Right lobe of liver (tissue), 6 donors: ENCODE results near the gene CACNA2D3. TPM values are rescaled to one million over a fixed set of nuclear protein-coding genes. Genes with fewer than 3 reads are reported as not detected.

Experiments used
- ATAC-seq, 4 donors: fragments of 200-7000 bp; cut with Tn5 transposase; one replicate each; pipeline ENCODE4 v1.9.1; 2020; ENCODE audit warnings: mild to moderate bottlenecking in 4 of 4, moderate library complexity in 4 of 4
- DNase-seq, 3 donors: peaks; one replicate each; pipeline ENCODE4 v3.0.0-alpha.2; 2020
- H3K27ac ChIP-seq, 3 donors: fragments of 200-600 bp; one replicate each; pipeline ENCODE4 v1.8.0; 2022
- H3K27me3 ChIP-seq, 2 donors: fragments of 200-600 bp; one replicate each; pipeline ENCODE4 v1.8.0; 2022
- H3K36me3 ChIP-seq, 4 donors: fragments of 200-600 bp; sonication (generic) in 1 of 4; one replicate each; pipeline versions ENCODE4 v1.5.1 to v1.8.0; 2017 to 2022; ENCODE audit warnings: control low read depth in 1 of 4
- H3K4me1 ChIP-seq, 4 donors: fragments of 200-600 bp; sonication (generic) in 1 of 4; one replicate each; pipeline versions ENCODE4 v1.5.1 to v1.8.0; 2017 to 2022; ENCODE audit warnings: control low read depth in 1 of 4
- H3K4me3 ChIP-seq, 3 donors: fragments of 200-600 bp; one replicate each; pipeline ENCODE4 v1.8.0; 2022
- H3K9me3 ChIP-seq, 4 donors: fragments of 200-600 bp; sonication (generic) in 1 of 4; one replicate each; pipeline versions ENCODE4 v1.5.1 to v1.8.0; 2017 to 2022; ENCODE audit warnings: control low read depth in 1 of 4
- POLR2A ChIP-seq: fragments of 450-650 bp; IDR thresholded peaks from one replicate; pipeline ENCODE4 v1.6.1; 2017; ENCODE audit warnings: antibody characterized with exemption, mild to moderate bottlenecking
- WGBS: methylation state at CpG from one replicate; pipeline ENCODE4 v1.1.6; 2018; ENCODE audit warnings: low coverage, low lambda C conversion rate; ENCODE audit not compliant: insufficient coverage; ENCODE audit errors: missing lambda C conversion rate; 5-methylcytosine and 5-hydroxymethylcytosine counted together
- intact Hi-C, 2 donors: fragments of 100-400 bp; cut with DNase I; formaldehyde crosslinking; loops; one replicate each; pipeline versions ENCODE4 v1.11.2 to v1.14.1; 2022
- total RNA-seq, 6 experiments: library from RNA; depleted of rRNA in 2 of 6; stranded (reverse); fragments of >200 nt in 2 of 6; fragmentation: NEBNext Ultra II Directional in 3 of 6; extraction: Animal tissue kit (Norgen Biotek cat#: 25700) in 3 of 6; gene quantifications; one replicate each; pipeline versions ENCODE4 v1.1.0 to v1.2.4, GENCODE V29; 2016 to 2023
- TF ChIP-seq, protein P1 (sequence below), 4 donors: fragments of 200-600 bp in 3 of 4; fragments of 450-650 bp in 1 of 4; IDR thresholded peaks; one replicate each; pipeline versions ENCODE4 v1.5.1 to v1.8.0; 2016 to 2022; ENCODE audit warnings: antibody characterized with exemption in 4 of 4, mild to moderate bottlenecking in 2 of 4
- donor health status: DM: no; HTN: yes; CAD: no.
- donor health status: DM: no; HTN: no; CAD: no.
- donor health status: DM: no; HTN: no; CAD: no.
- donor health status: DM: no; HTN: yes; CAD: no.
- donor health status: DM: no; HTN: yes; CAD: no.

Gene CACNA2D3
- total RNA-seq, 6 experiments from 2014 or later, result 0.28 to 0.87 TPM; not detected in 4

DNA sequence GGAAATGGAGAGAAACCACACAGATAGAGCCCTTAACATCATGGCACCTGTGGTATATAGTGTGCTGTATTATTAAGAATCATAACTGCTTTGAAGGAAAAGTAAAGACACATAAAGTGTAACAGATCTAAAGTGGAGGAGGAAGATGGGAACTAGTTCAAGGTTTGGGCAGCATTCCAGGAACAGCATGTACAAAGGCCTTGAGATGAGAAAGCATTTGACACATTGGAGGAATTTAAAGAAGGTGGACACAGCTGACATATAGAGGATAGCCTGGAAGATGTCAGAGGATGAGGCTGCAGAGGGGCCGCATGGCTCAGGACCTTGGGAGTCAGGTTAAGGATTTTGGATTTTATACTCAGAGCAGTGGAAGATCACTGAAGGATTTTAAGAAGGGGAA, 766.5 kb downstream of the CACNA2D3 start:
- H3K27me3 ChIP-seq, result no peaks in the 10 kb centered on the region
- H3K4me1 ChIP-seq, result no peaks in the 10 kb centered on the region
- DNase-seq, result no peak
- intact Hi-C loops, result no loop called here
- no peak overlapping the region for H3K4me3 ChIP-seq
- TF ChIP-seq, protein P1, sequence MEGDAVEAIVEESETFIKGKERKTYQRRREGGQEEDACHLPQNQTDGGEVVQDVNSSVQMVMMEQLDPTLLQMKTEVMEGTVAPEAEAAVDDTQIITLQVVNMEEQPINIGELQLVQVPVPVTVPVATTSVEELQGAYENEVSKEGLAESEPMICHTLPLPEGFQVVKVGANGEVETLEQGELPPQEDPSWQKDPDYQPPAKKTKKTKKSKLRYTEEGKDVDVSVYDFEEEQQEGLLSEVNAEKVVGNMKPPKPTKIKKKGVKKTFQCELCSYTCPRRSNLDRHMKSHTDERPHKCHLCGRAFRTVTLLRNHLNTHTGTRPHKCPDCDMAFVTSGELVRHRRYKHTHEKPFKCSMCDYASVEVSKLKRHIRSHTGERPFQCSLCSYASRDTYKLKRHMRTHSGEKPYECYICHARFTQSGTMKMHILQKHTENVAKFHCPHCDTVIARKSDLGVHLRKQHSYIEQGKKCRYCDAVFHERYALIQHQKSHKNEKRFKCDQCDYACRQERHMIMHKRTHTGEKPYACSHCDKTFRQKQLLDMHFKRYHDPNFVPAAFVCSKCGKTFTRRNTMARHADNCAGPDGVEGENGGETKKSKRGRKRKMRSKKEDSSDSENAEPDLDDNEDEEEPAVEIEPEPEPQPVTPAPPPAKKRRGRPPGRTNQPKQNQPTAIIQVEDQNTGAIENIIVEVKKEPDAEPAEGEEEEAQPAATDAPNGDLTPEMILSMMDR (IDR thresholded peaks at IDR 0.05), result no peak
- WGBS, result 100% methylated on average over 1 of the region's 1 CpG
- no peak for ATAC-seq
- H3K9me3 ChIP-seq, result no peaks in the 10 kb centered on the region
- H3K36me3 ChIP-seq, result no peaks in the 10 kb centered on the region
- H3K27ac ChIP-seq, result no peak overlapping the region

DNA sequence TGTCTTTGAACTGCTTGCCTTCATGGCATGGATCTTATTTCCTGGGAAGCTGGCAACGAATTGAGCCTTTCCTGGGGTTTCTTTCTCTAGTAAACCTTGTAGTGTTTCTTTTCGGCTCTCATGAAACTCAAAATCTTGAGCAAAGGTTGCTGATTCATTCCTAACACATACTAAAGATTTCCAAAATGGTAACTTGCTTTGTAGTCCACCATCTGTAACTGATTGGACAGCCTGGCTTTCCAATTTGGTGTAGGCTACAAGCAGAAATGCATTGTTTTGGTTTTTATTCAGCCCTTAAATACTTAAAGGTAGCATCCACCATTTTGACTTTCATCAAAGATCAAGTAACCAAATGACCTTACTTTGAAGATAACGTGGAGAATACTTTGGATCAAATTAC, 767.4 kb downstream of the CACNA2D3 start:
- Histone ChIP-seq H3K36me3 (no peaks in the 10 kb centered on the region), H3K27me3 (no peaks in the 10 kb centered on the region), H3K4me1 (no peaks in the 10 kb centered on the region), H3K9me3 (no peaks in the 10 kb centered on the region), H3K4me3 (no peak overlapping the region), H3K27ac (no peak overlapping the region)
- 52% methylated on average over 3 of the region's 3 CpGs for WGBS
- no peak for ATAC-seq
- no peak for TF ChIP-seq POLR2A
- TF ChIP-seq, protein P1 (IDR thresholded peaks at IDR 0.05), result no peak
- DNase-seq, result no peak
- intact Hi-C loops, result no loop called here

DNA sequence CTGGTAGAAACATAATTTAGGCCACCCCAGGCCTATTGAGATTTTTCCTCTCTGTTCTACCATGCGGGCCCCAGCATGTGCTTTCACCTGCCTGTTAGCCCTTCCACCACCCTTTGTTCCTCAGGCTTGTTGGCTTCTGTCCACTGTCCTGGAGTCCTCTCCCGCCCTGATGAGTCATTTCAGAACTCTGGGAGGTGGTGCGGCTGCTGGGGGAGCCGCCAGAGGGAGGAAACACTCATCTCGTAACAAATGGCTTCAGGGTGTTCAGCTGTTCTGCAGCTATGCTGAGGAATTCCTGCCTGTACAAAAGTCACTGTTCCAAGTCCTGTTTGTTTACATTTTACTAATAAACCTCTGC, 769.2 kb downstream of the CACNA2D3 start:
- Histone ChIP-seq H3K4me1 (no peaks in the 10 kb centered on the region), H3K27ac (no peak overlapping the region), H3K4me3 (no peak overlapping the region), H3K36me3 (no peaks in the 10 kb centered on the region), H3K9me3 (no peaks in the 10 kb centered on the region), H3K27me3 (no peaks in the 10 kb centered on the region)
- 35% methylated on average over 2 of the region's 5 CpGs for WGBS
- intact Hi-C loops, result no loop called here
- peak; percentile 40 to 75 (median 60) for ATAC-seq
- TF ChIP-seq, protein P1 (IDR thresholded peaks at IDR 0.05), result peak; percentile 7 to 17 (median 12)
- TF ChIP-seq POLR2A, result no peak
- DNase-seq, result peak in 1 of 3 donors; percentile 24

DNA sequence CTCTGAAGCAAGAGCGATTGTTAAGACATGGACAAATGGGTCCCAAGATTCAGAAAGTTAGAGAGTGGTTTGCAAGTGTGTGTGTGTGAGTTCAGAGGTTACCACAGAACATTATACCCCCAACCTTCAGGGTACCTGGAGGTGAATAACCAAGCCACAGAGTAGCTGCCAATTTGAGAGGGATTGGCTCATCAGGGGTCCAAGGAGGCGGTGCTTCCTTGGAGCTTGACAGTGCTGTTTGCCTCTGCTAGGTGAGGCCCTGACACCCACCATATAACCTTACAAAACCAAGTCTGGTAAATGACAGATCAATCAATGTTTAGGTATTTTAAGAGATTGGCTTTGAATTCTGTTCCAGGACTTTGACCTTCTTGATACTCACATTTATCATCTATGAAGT, 769.8 kb downstream of the CACNA2D3 start:
- no peak overlapping the region for H3K4me3 ChIP-seq

More for the DNA sequence above, 769.8 kb downstream of the CACNA2D3 start:
- Histone ChIP-seq H3K27ac (no peak overlapping the region), H3K9me3 (no peaks in the 10 kb centered on the region), H3K4me1 (no peaks in the 10 kb centered on the region), H3K36me3 (no peaks in the 10 kb centered on the region), H3K27me3 (no peaks in the 10 kb centered on the region)
- TF ChIP-seq POLR2A, result no peak
- TF ChIP-seq, protein P1 (IDR thresholded peaks at IDR 0.05), result no peak
- intact Hi-C loops, result no loop called here
- DNase-seq (no peak), ATAC-seq (no peak)
- 90% methylated on average over 2 of the region's 2 CpGs for WGBS
